Stomach (tissue), 9 donors: ENCODE measurements around the gene CACNA1G. TPM values are rescaled to one million over a fixed set of nuclear protein-coding genes. Genes with fewer than 3 reads are reported as not detected.

Source experiments
- DNase-seq, 2 donors: peaks; one replicate each; pipeline versions ENCODE4 v3.0.0 to v3.0.0-alpha.2; 2013 to 2019
- H3K27ac ChIP-seq, 5 donors: fragments of 200-600 bp in 4 of 5; sonication (generic) in 4 of 5; one replicate each; pipeline ENCODE4 v1.5.1; 2013 to 2019; ENCODE audit warnings: mild to moderate bottlenecking in 1 of 5, moderate library complexity in 1 of 5
- H3K27me3 ChIP-seq, 3 donors: fragments of 200-600 bp; sonication (generic); one replicate each; pipeline ENCODE4 v1.5.1; 2017 to 2019; ENCODE audit warnings: mixed run types in 1 of 3
- H3K36me3 ChIP-seq, 4 donors: fragments of 200-600 bp; sonication (generic); 1 replicate in 3 of 4; 2 replicates in 1 of 4; pipeline ENCODE4 v1.5.1; 2016 to 2019
- H3K4me1 ChIP-seq, 4 donors: fragments of 200-600 bp; sonication (generic); one replicate each; pipeline ENCODE4 v1.5.1; 2016 to 2019
- H3K4me3 ChIP-seq, 4 donors: fragments of 200-600 bp; sonication (generic) in 3 of 4; one replicate each; pipeline ENCODE4 v1.5.1; 2016 to 2019; ENCODE audit warnings: mild to moderate bottlenecking in 1 of 4
- H3K9me3 ChIP-seq, 4 donors: fragments of 200-600 bp; sonication (generic); one replicate each; pipeline ENCODE4 v1.5.1; 2016 to 2019
- CTCF ChIP-seq, 7 experiments: fragments of 450-650 bp in 4 of 7; fragments of 200-600 bp in 3 of 7; sonication (generic) in 3 of 7; IDR thresholded peaks; one replicate each; pipeline ENCODE4 v1.5.1; 2016 to 2019; ENCODE audit warnings: antibody characterized with exemption in 7 of 7, control low read depth in 2 of 7, mild to moderate bottlenecking in 1 of 7
- EP300 ChIP-seq: sonication (generic); formaldehyde crosslinking; IDR thresholded peaks from one replicate; pipeline ENCODE4 v1.6.1; 2017; ENCODE audit warnings: antibody characterized with exemption
- POLR2A ChIP-seq, 4 donors: fragments of 450-650 bp; IDR thresholded peaks; one replicate each; pipeline ENCODE4 v1.6.1; 2016; ENCODE audit warnings: antibody characterized with exemption in 4 of 4, control low read depth in 2 of 4, mild to moderate bottlenecking in 1 of 4, moderate library complexity in 1 of 4
- POLR2AphosphoS5 ChIP-seq, 3 donors: sonication (generic); formaldehyde crosslinking; IDR thresholded peaks; one replicate each; pipeline ENCODE4 v1.6.1; 2016; ENCODE audit warnings: antibody characterized with exemption in 3 of 3
- WGBS, 5 donors: extraction: QIAGEN DNeasy Blood & Tissue Kit in 3 of 5; methylation state at CpG; one replicate each; pipeline versions ENCODE4 v1.1.5 to v1.1.7; 2013 to 2018; 5-methylcytosine and 5-hydroxymethylcytosine counted together
- intact Hi-C: fragments of 100-400 bp; cut with DNase I; formaldehyde crosslinking; loops from one replicate; pipeline ENCODE4 v1.15.1; 2023; ENCODE audit warnings: low total_unique reads
- polyA plus RNA-seq, 3 donors: library from polyadenylated mRNA; stranded (reverse); fragments of 200-250 nt; gene quantifications; one replicate each; pipeline ENCODE4 v1.2.3, GENCODE V29; 2013
- total RNA-seq, 5 donors: library from RNA; depleted of rRNA; stranded (reverse); fragments of >200 nt; gene quantifications; one replicate each; pipeline versions ENCODE4 v1.1.0 to v1.2.3, GENCODE V29; 2014 to 2016
- donor health status: healthy with polysubstance abuse.
- donor health status: Bipolar disorder and iron deficiency.
- donor health status: healthy.

The CACNA1G gene
- total and polyA plus RNA-seq, 8 donors = 0.06 to 3.7 (median 1.1) TPM; not detected in 4

DNA sequence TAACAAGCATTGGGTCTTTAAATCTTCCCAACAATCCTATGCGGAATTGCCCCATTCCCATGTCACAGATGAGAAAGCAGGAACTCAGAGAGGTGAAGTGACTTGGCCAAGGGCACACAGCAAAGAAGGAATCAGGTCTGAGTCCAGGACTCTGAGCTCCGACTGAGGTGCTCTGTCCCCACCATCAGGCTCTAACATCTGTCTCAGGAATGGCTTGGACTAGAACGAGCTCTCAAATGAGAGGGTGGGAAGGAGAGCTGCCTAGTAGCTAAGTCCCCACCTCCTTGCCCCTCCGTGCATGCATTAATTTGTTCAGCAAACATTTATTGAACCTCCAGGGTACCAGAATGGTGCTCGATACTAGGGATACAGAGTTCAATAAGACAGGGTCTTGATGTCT, 100.8 kb downstream of the CACNA1G start:
- peaks cover 37 to 58% (median 41%) of the 10 kb centered on the region in 4 donors for H3K4me1 ChIP-seq
- TF ChIP-seq POLR2AphosphoS5 (IDR thresholded peaks at IDR 0.05) = no peak
- TF ChIP-seq EP300 = no peak
- TF ChIP-seq CTCF (IDR thresholded peaks at IDR 0.05) = no peak
- TF ChIP-seq POLR2A (IDR thresholded peaks at IDR 0.05) = no peak
- WGBS, 5 donors = 60 to 75% (median 68%) methylated on average over 5 of the region's 5 CpGs

DNA sequence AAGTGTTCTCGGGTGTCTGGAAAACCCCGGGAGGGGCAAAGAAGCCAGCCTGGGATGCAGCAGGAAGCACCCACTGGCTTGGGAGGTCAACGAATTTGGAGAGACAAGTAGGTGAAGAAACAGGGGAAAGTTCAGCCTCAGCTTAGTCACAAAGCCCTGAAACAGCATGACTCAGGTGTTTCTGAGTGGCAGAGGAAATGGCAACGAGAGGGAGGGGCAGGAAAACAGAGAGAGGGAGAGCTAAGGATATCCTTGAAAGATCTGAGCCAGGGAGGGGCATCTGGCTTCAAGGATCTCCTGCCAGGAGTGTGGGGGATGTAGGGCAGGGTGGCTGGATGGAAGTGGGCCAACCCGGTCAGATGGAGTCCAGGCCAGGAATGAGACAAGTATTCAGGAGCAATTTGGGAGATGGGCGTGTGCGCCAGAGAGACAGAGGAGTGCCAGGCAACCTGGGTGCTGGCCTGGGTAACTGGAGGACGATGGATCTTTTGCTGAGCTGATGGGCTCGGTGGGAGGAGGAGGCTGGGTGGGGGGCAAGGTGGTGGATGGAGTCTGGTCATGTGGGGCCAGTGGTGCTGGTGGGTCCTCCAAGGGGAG, 101.4 kb downstream of the CACNA1G start:
- no peaks in the 10 kb centered on the region for H3K9me3 ChIP-seq
- no peaks in the 10 kb centered on the region for H3K27me3 ChIP-seq
- 36 to 45% (median 39%) methylated on average over 9 of the region's 9 CpGs for whole genome bisulfite sequencing, 5 donors
- H3K36me3 ChIP-seq = peaks cover 0 to 25% (median 0%) of the 10 kb centered on the region in 4 donors
- intact Hi-C loops = no loop called here
- no peak overlapping the region for H3K4me3 ChIP-seq
- peaks cover 37 to 57% (median 41%) of the 10 kb centered on the region in 4 donors for H3K4me1 ChIP-seq
- TF ChIP-seq EP300 (peak; percentile 62), CTCF (IDR thresholded peaks at IDR 0.05) (no peak), POLR2A (IDR thresholded peaks at IDR 0.05) (no peak), POLR2AphosphoS5 (IDR thresholded peaks at IDR 0.05) (peak; percentile 61 to 96 (median 83))
- peak overlapping the region; percentile 69 to 91 (median 81) for H3K27ac ChIP-seq
- peak; percentile 77 to 90 for DNase-seq

More for the DNA sequence above, 100.8 kb downstream of the CACNA1G start:
- no peaks in the 10 kb centered on the region for H3K9me3 ChIP-seq
- no peak overlapping the region for H3K4me3 ChIP-seq
- DNase-seq = no peak
- intact Hi-C loops = no loop called here
- H3K27ac ChIP-seq = peak overlapping the region; percentile 69 to 91 (median 81)
- H3K27me3 ChIP-seq = no peaks in the 10 kb centered on the region
- peaks cover 0 to 30% (median 0%) of the 10 kb centered on the region in 4 donors for H3K36me3 ChIP-seq

GRCh38 chr17:50662632-50663225, 102.2 kb downstream of the CACNA1G start:
- Histone ChIP-seq H3K27me3 (no peaks in the 10 kb centered on the region), H3K4me1 (peaks cover 37 to 54% (median 41%) of the 10 kb centered on the region in 4 donors), H3K4me3 (no peak overlapping the region), H3K27ac (peak overlapping the region in 4 of 5 donors; percentile 78 to 91 (median 82)), H3K9me3 (no peaks in the 10 kb centered on the region), H3K36me3 (peaks cover 0 to 23% (median 0%) of the 10 kb centered on the region in 4 donors)
- no peak for TF ChIP-seq POLR2AphosphoS5 (IDR thresholded peaks at IDR 0.05)
- no peak for TF ChIP-seq POLR2A (IDR thresholded peaks at IDR 0.05)
- TF ChIP-seq EP300 = no peak
- no peak for TF ChIP-seq CTCF (IDR thresholded peaks at IDR 0.05)
- DNase-seq = no peak
- intact Hi-C loops = no loop called here
- 91 to 96% (median 94%) methylated on average over 9 of the region's 9 CpGs for WGBS, 5 donors

DNA sequence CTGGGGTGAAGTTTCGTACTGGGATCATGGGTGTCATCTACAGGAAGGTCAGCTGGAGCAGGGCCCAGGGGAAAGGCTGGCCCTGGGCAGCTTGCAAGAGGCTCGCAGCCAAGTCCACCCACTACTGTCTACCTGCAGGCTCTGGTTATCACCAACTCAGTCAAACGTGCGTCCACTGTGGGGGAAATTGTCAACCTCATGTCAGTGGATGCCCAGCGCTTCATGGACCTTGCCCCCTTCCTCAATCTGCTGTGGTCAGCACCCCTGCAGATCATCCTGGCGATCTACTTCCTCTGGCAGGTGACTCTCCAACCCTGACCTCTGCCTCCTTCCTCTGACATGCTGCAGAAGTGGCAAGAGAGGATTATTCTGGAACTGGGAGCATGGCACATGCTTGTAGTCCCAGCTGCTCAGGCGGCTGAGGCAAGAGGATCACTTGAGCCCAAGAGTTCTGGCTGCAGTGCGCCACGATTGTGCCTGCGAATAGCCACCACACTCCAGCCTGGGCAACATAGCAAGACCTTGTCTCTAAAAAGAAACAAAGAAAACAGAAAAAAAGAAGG, 103.4 kb downstream of the CACNA1G start:
- Histone ChIP-seq H3K4me3 (no peak overlapping the region), H3K9me3 (no peaks in the 10 kb centered on the region), H3K4me1 (peaks cover 32 to 51% (median 34%) of the 10 kb centered on the region in 4 donors), H3K36me3 (peaks cover 0 to 17% (median 0%) of the 10 kb centered on the region in 4 donors), H3K27ac (no peak overlapping the region), H3K27me3 (no peaks in the 10 kb centered on the region)
- TF ChIP-seq CTCF (IDR thresholded peaks at IDR 0.05) = no peak
- no peak for TF ChIP-seq EP300
- TF ChIP-seq POLR2AphosphoS5 (IDR thresholded peaks at IDR 0.05) = no peak
- 74 to 80% (median 77%) methylated on average over 10 of the region's 10 CpGs for WGBS, 5 donors
- intact Hi-C loops = no loop called here
- DNase-seq = no peak
